ENCODE data around the gene CLCN1.

Gene CLCN1

DNA sequence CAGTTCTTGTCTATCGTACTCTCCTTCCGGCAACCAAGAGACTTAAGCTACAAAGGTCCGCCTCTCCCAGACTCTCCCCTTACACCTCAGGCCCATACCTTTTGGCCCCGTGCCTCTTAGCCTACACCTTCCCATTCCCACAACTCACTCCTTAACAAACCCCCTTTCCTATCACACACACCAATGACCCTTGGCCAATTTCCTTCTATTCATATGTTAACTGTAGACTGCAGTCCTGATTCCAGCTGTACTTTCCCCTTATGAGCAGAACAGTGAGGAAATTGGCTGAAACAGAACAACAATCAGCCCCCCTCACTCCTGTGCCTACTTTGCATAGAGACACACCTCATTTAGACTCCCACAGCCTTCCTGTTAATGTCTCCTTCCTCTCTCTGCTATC lies 32.5 kb upstream of the CLCN1 start:
- Histone ChIP-seq H3K4me2 (ENCODE audit: low read depth, low read length, poor library complexity, severe bottlenecking) (no peak overlapping the region), H3F3A (ENCODE audit: low read depth) (no peaks in the 10 kb centered on the region), H3K27me3 (ENCODE audit: insufficient read depth, low read length, poor library complexity, severe bottlenecking) (no peaks in the 10 kb centered on the region), H3K4me1 (ENCODE audit: insufficient read depth, low read length, poor library complexity, severe bottlenecking) (peaks cover 11% of the 10 kb centered on the region), H3K79me2 (ENCODE audit: insufficient read depth, low read length) (peaks cover 1% of the 10 kb centered on the region; the same call in 1 of the 2 replicates), H3K36me3 (ENCODE audit: insufficient read depth, low read length) (no peaks in the 10 kb centered on the region), H3K4me3 (ENCODE audit: low read length, poor library complexity, severe bottlenecking) (no peak overlapping the region), H3K9me3 (ENCODE audit: insufficient read depth, low read depth, low read length) (no peaks in the 10 kb centered on the region), H2AFZ (ENCODE audit: low read length) (no peak overlapping the region), H4K20me1 (ENCODE audit: insufficient read depth, low read length, poor library complexity, severe bottlenecking) (no peaks in the 10 kb centered on the region), H3K9ac (ENCODE audit: low read depth, low read length, poor library complexity, severe bottlenecking) (peak overlapping the region; percentile 35), H3K9me2 (replicated peaks; ENCODE audit: low read depth, low read length) (no peaks in the 10 kb centered on the region)
- TF ChIP-seq EZH2phosphoT487 (IDR thresholded peaks at IDR 0.05; ENCODE audit: borderline replicate concordance): no peak
- TF ChIP-seq, protein P1, sequence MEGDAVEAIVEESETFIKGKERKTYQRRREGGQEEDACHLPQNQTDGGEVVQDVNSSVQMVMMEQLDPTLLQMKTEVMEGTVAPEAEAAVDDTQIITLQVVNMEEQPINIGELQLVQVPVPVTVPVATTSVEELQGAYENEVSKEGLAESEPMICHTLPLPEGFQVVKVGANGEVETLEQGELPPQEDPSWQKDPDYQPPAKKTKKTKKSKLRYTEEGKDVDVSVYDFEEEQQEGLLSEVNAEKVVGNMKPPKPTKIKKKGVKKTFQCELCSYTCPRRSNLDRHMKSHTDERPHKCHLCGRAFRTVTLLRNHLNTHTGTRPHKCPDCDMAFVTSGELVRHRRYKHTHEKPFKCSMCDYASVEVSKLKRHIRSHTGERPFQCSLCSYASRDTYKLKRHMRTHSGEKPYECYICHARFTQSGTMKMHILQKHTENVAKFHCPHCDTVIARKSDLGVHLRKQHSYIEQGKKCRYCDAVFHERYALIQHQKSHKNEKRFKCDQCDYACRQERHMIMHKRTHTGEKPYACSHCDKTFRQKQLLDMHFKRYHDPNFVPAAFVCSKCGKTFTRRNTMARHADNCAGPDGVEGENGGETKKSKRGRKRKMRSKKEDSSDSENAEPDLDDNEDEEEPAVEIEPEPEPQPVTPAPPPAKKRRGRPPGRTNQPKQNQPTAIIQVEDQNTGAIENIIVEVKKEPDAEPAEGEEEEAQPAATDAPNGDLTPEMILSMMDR (conservative IDR thresholded peaks at IDR 0.05; ENCODE audit: low read length): no peak

DNA sequence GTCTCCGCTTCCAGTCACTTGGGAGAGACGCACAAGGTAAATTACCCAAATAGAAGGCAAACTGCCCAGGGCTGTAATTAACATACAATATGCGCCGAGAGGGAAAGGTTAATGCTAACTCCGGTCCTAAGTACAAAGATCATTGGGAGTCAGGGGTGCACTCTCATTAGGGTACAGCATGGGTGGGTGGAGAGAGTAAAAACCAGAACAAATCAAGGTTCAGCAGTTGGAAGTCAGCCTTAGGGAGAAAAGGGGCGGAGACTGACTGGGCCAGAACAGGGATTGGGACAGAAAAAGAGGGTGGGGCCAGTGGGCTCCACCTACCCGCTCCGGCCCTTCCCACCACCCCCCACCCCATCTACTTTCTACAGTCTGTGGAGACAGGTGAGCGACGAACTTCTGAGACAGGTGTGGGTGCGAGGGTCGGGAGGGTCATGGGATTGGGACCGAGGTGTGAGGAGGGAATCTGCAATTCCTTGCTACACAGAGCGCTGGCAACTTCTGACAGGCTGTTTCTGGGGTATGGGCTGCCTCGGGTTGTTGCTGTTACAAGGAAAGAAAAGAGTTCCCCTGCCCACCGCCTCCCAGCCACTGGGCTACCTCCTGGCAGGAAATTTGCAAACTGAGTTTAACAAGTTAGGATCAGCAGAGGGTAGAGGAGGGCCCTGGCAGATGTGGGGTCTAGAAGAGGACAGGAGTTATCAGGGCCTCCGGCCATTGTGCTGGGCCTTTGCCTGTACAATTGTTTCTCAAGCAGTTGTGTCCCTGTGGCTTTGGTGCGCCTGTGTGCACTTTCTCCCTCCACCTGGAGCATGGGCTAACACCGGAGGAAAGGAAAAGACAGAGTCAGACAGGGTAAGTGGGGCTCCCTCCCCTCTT lies 31.1 kb upstream of the CLCN1 start, which contains the start of gene TMEM139:
TSS of gene TMEM139 (plus strand) at position 368 of the 879 bp plus-strand sequence. CDS start 1,000 bp downstream, outside the sequence.
- Histone ChIP-seq H3K36me3 (ENCODE audit: insufficient read depth, low read length) (no peaks in the 10 kb centered on the region), H3K4me3 (ENCODE audit: low read length, poor library complexity, severe bottlenecking) (no peak within 1 kb of the TSS), H3K4me2 (ENCODE audit: low read depth, low read length, poor library complexity, severe bottlenecking) (no peak within 1 kb of the TSS), H3K9me2 (replicated peaks; ENCODE audit: low read depth, low read length) (no peaks in the 10 kb centered on the region), H2AFZ (ENCODE audit: low read length) (no peak within 1 kb of the TSS), H3K4me1 (ENCODE audit: insufficient read depth, low read length, poor library complexity, severe bottlenecking) (peaks cover 19% of the 10 kb centered on the region), H3K9ac (ENCODE audit: low read depth, low read length, poor library complexity, severe bottlenecking) (peak within 1 kb of the TSS; percentile 35), H3K79me2 (ENCODE audit: insufficient read depth, low read length) (peaks cover 16% of the 10 kb centered on the region), H4K20me1 (ENCODE audit: insufficient read depth, low read length, poor library complexity, severe bottlenecking) (peaks cover 12% of the 10 kb centered on the region), H3F3A (ENCODE audit: low read depth) (no peaks in the 10 kb centered on the region), H3K27me3 (ENCODE audit: insufficient read depth, low read length, poor library complexity, severe bottlenecking) (no peaks in the 10 kb centered on the region), H3K9me3 (ENCODE audit: insufficient read depth, low read depth, low read length) (no peaks in the 10 kb centered on the region)
- TF ChIP-seq, protein P1 (conservative IDR thresholded peaks at IDR 0.05; ENCODE audit: low read length): no peak
- TF ChIP-seq EZH2phosphoT487 (IDR thresholded peaks at IDR 0.05; ENCODE audit: borderline replicate concordance): no peak

DNA sequence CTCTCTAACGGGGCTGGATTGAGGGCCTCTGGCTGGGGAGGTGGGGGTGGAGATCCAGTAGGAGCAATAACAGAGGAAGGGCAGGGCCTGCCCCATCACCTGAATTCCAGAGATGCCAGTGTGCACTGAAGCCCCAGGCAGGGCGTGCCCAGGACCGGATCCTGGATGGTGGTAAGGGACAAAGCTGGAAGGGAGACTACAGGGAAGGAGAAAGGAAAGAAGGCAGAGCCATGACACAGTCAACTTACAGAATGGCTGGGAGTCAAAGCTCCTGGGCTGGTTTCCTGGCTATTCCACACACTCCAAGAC lies 30.5 kb upstream of the CLCN1 start:
- H3K4me2 ChIP-seq (ENCODE audit: low read depth, low read length, poor library complexity, severe bottlenecking): no peak overlapping the region

More for the DNA sequence above, 30.5 kb upstream of the CLCN1 start:
- Histone ChIP-seq H3K9me3 (ENCODE audit: insufficient read depth, low read depth, low read length) (no peaks in the 10 kb centered on the region), H3K27me3 (ENCODE audit: insufficient read depth, low read length, poor library complexity, severe bottlenecking) (no peaks in the 10 kb centered on the region), H3K79me2 (ENCODE audit: insufficient read depth, low read length) (peaks cover 22% of the 10 kb centered on the region), H4K20me1 (ENCODE audit: insufficient read depth, low read length, poor library complexity, severe bottlenecking) (peaks cover 16% of the 10 kb centered on the region), H3K9me2 (replicated peaks; ENCODE audit: low read depth, low read length) (no peaks in the 10 kb centered on the region), H2AFZ (ENCODE audit: low read length) (no peak overlapping the region), H3K36me3 (ENCODE audit: insufficient read depth, low read length) (no peaks in the 10 kb centered on the region), H3K9ac (ENCODE audit: low read depth, low read length, poor library complexity, severe bottlenecking) (no peak overlapping the region), H3K4me1 (ENCODE audit: insufficient read depth, low read length, poor library complexity, severe bottlenecking) (peaks cover 22% of the 10 kb centered on the region), H3F3A (ENCODE audit: low read depth) (no peaks in the 10 kb centered on the region), H3K4me3 (ENCODE audit: low read length, poor library complexity, severe bottlenecking) (no peak overlapping the region)
- no peak for TF ChIP-seq EZH2phosphoT487 (IDR thresholded peaks at IDR 0.05; ENCODE audit: borderline replicate concordance)
- TF ChIP-seq, protein P1 (conservative IDR thresholded peaks at IDR 0.05; ENCODE audit: low read length): no peak
